ENCODE results near the gene PLCH1.

- TF ChIP-seq CTCF (IDR thresholded peaks at IDR 0.05), result no peak
- TF ChIP-seq EZH2 (IDR thresholded peaks at IDR 0.05; ENCODE audit: borderline replicate concordance, insufficient read depth, low read depth, low read length, poor library complexity, severe bottlenecking), result no peak
Measured at GRCh38 chr3:155742349-155742965, 2.4 kb downstream of the PLCH1 start.

All from B cell (primary cell).